ENCODE measurements around the gene CAPN9.

Gene CAPN9

GRCh38 chr1:230758709-230759368, 11.7 kb downstream of the CAPN9 start:
- peaks cover 16% of the 10 kb centered on the region for H3K27me3 ChIP-seq
- no peaks in the 10 kb centered on the region for H3K4me1 ChIP-seq (ENCODE audit: control insufficient read depth in 1 of 2, insufficient read depth in 1 of 2, low read depth in 1 of 2, low read length in 1 of 2)
- TF ChIP-seq CTCF (IDR thresholded peaks at IDR 0.05): no peak
- H3K4me3 ChIP-seq (ENCODE audit: low read depth in 1 of 2, low read length in 1 of 2): no peak overlapping the region
- no peak overlapping the region for H3K27ac ChIP-seq
- H3K9me3 ChIP-seq: no peaks in the 10 kb centered on the region
- H3K36me3 ChIP-seq: no peaks in the 10 kb centered on the region

- H3K36me3 ChIP-seq: no peaks in the 10 kb centered on the region
- no peak overlapping the region for H3K27ac ChIP-seq
- no peaks in the 10 kb centered on the region for H3K9me3 ChIP-seq
- no peaks in the 10 kb centered on the region for H3K4me1 ChIP-seq (ENCODE audit: control insufficient read depth in 1 of 2, insufficient read depth in 1 of 2, low read depth in 1 of 2, low read length in 1 of 2)
- no peak for TF ChIP-seq CTCF (IDR thresholded peaks at IDR 0.05)
- H3K4me3 ChIP-seq (ENCODE audit: low read depth in 1 of 2, low read length in 1 of 2): no peak overlapping the region
- peaks cover 13% of the 10 kb centered on the region for H3K27me3 ChIP-seq
Measured at GRCh38 chr1:230759369-230760065, 12.3 kb downstream of the CAPN9 start.

- peaks cover 13% of the 10 kb centered on the region for H3K27me3 ChIP-seq
- H3K4me1 ChIP-seq (ENCODE audit: control insufficient read depth in 1 of 2, insufficient read depth in 1 of 2, low read depth in 1 of 2, low read length in 1 of 2): no peaks in the 10 kb centered on the region
- no peaks in the 10 kb centered on the region for H3K9me3 ChIP-seq
- H3K27ac ChIP-seq: no peak overlapping the region
- no peaks in the 10 kb centered on the region for H3K36me3 ChIP-seq
- TF ChIP-seq CTCF (IDR thresholded peaks at IDR 0.05): no peak
- no peak overlapping the region for H3K4me3 ChIP-seq (ENCODE audit: low read depth in 1 of 2, low read length in 1 of 2)
Measured at GRCh38 chr1:230760360-230760827, 13.2 kb downstream of the CAPN9 start.

GRCh38 chr1:230761443-230762167, 14.4 kb downstream of the CAPN9 start:
- Histone ChIP-seq H3K27me3 (peaks cover 13% of the 10 kb centered on the region), H3K9me3 (no peaks in the 10 kb centered on the region), H3K36me3 (no peaks in the 10 kb centered on the region), H3K27ac (no peak overlapping the region), H3K4me1 (ENCODE audit: control insufficient read depth in 1 of 2, insufficient read depth in 1 of 2, low read depth in 1 of 2, low read length in 1 of 2) (no peaks in the 10 kb centered on the region), H3K4me3 (ENCODE audit: low read depth in 1 of 2, low read length in 1 of 2) (no peak overlapping the region)
- no peak for TF ChIP-seq CTCF (IDR thresholded peaks at IDR 0.05)

GRCh38 chr1:230763927-230764591, 16.9 kb downstream of the CAPN9 start:
- Histone ChIP-seq H3K4me3 (ENCODE audit: low read depth in 1 of 2, low read length in 1 of 2) (no peak overlapping the region), H3K36me3 (no peaks in the 10 kb centered on the region), H3K27ac (no peak overlapping the region), H3K9me3 (no peaks in the 10 kb centered on the region), H3K27me3 (peaks cover 13% of the 10 kb centered on the region), H3K4me1 (ENCODE audit: control insufficient read depth in 1 of 2, insufficient read depth in 1 of 2, low read depth in 1 of 2, low read length in 1 of 2) (no peaks in the 10 kb centered on the region)
- no peak for TF ChIP-seq CTCF (IDR thresholded peaks at IDR 0.05)

All from neutrophil (primary cell).